ENCODE results near the gene BHLHE40. TPM values are rescaled to one million over a fixed set of nuclear protein-coding genes. Genes with fewer than 3 reads are reported as not detected.
A peak's percentile ranks its signal among the peaks of the same experiment; 100 is the strongest.

Gene BHLHE40
- total RNA-seq, 2 donors from 2014 or later = 31.1 to 85.6 TPM

GRCh38 chr3:5010140-5010539, 30.9 kb downstream of the BHLHE40 start:
- ATAC-seq (no peak), DNase-seq (no peak)
- intact Hi-C loops (cut with DNase I) = no loop called here

GRCh38 chr3:5010706-5011554, 31.7 kb downstream of the BHLHE40 start:
- intact Hi-C loops (cut with DNase I) = no loop called here
- DNase-seq (no peak), ATAC-seq (peak in 1 of 2 donors; percentile 29)

GRCh38 chr3:5011555-5012256, 32.5 kb downstream of the BHLHE40 start:
- DNase-seq = no peak
- intact Hi-C loops (cut with DNase I) = no loop called here
- no peak for ATAC-seq

- ATAC-seq = no peak
- DNase-seq = no peak
- intact Hi-C loops (cut with DNase I) = no loop called here
Observed at GRCh38 chr3:5012367-5012766, 33.1 kb downstream of the BHLHE40 start.

GRCh38 chr3:5013021-5013906, 34.0 kb downstream of the BHLHE40 start:
- intact Hi-C loops (cut with DNase I) = no loop called here
- DNase-seq = peak; percentile 52
- peak; percentile 23 to 42 for ATAC-seq

GRCh38 chr3:5014391-5014790, 35.2 kb downstream of the BHLHE40 start:
- intact Hi-C loops (cut with DNase I) = no loop called here
- ATAC-seq = no peak
- DNase-seq = no peak

- intact Hi-C loops (cut with DNase I) = no loop called here
- DNase-seq (no peak), ATAC-seq (no peak)
Observed at GRCh38 chr3:5015056-5015455, 35.8 kb downstream of the BHLHE40 start.

- DNase-seq (peak; percentile 59), ATAC-seq (peak; percentile 30 to 75)
- intact Hi-C loops (cut with DNase I) = no loop called here
Observed at GRCh38 chr3:5016211-5017161, 37.2 kb downstream of the BHLHE40 start.

- intact Hi-C loops (cut with DNase I) = no loop called here
- DNase-seq = peak; percentile 89
- peak; percentile 79 to 86 for ATAC-seq
Observed at GRCh38 chr3:5017925-5018531, 38.8 kb downstream of the BHLHE40 start.

GRCh38 chr3:5019411-5020241, 40.4 kb downstream of the BHLHE40 start:
- intact Hi-C loops (cut with DNase I) = loop anchor here in 1 of 2 donors (5.0 kb wide), 1 partner anchor 37 kb away; no protein-coding TSS in a partner anchor
- ATAC-seq (no peak), DNase-seq (peak; percentile 38)

GRCh38 chr3:5020242-5020722, 41.0 kb downstream of the BHLHE40 start:
- no peak for ATAC-seq
- no peak for DNase-seq
- intact Hi-C loops (cut with DNase I) = loop anchor here in 1 of 2 donors (5.0 kb wide), 1 partner anchor 38 kb away; no protein-coding TSS in a partner anchor

- intact Hi-C loops (cut with DNase I) = loop anchor here in 1 of 2 donors (5.0 kb wide), 1 partner anchor 39 kb away; no protein-coding TSS in a partner anchor
- DNase-seq (no peak), ATAC-seq (no peak)
Observed at GRCh38 chr3:5021116-5022092, 42.2 kb downstream of the BHLHE40 start.

GRCh38 chr3:5022187-5022965, 43.1 kb downstream of the BHLHE40 start:
- DNase-seq = no peak
- intact Hi-C loops (cut with DNase I) = loop anchor here in 1 of 2 donors (5.0 kb wide), 1 partner anchor 40 kb away; no protein-coding TSS in a partner anchor

GRCh38 chr3:5022966-5023776, 43.9 kb downstream of the BHLHE40 start:
- DNase-seq (peak; percentile 69), ATAC-seq (peak in 1 of 2 donors; percentile 61)
- intact Hi-C loops (cut with DNase I) = loop anchor here in 1 of 2 donors (5.0 kb wide), 1 partner anchor 41 kb away; no protein-coding TSS in a partner anchor

More at GRCh38 chr3:5022187-5022965, 43.1 kb downstream of the BHLHE40 start:
- no peak for ATAC-seq
